ENCODE measurements around the gene AVPI1. TPM values are rescaled to one million over a fixed set of nuclear protein-coding genes. Genes with fewer than 3 reads are reported as not detected.

Gene AVPI1
- total RNA-seq, 1 experiment from 2014 or later, result 6.5 TPM

DNA sequence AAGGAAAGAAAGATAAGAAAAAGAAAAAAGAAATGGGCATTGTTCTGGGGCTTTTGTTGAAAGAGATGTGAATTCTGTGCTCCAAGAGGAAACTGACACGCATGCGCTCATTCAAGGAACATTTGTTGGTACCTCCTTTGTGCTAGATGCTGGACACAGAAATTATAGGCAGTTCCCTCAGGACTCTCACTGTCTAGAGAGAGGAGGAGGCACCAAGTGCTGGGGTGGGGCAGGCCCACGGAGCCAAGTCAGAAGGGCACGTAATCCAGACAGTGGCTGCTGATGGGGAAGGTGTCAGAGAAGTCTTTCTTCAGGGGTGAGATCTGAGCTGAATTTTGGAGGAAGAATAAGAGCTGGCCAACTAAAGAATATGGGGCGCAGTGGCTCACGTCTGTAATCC, 47.0 kb upstream of the AVPI1 start:
- H3K4ac ChIP-seq (ENCODE audit: low read depth, low read length), result no peak overlapping the region
- TF ChIP-seq, protein P1, sequence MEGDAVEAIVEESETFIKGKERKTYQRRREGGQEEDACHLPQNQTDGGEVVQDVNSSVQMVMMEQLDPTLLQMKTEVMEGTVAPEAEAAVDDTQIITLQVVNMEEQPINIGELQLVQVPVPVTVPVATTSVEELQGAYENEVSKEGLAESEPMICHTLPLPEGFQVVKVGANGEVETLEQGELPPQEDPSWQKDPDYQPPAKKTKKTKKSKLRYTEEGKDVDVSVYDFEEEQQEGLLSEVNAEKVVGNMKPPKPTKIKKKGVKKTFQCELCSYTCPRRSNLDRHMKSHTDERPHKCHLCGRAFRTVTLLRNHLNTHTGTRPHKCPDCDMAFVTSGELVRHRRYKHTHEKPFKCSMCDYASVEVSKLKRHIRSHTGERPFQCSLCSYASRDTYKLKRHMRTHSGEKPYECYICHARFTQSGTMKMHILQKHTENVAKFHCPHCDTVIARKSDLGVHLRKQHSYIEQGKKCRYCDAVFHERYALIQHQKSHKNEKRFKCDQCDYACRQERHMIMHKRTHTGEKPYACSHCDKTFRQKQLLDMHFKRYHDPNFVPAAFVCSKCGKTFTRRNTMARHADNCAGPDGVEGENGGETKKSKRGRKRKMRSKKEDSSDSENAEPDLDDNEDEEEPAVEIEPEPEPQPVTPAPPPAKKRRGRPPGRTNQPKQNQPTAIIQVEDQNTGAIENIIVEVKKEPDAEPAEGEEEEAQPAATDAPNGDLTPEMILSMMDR (conservative IDR thresholded peaks at IDR 0.05), result no peak
- H2AK5ac ChIP-seq (ENCODE audit: insufficient read length, low read length), result no peak overlapping the region
- WGBS (ENCODE audit: extremely low coverage, insufficient read length, low lambda C conversion rate), result no CpG with 5 or more reads among the region's 6 CpGs
- no peak overlapping the region for H3K14ac ChIP-seq (ENCODE audit: insufficient read depth, low read length)
- Mint-ChIP-seq H3K27ac (no peak overlapping the region), H3K4me1 (peaks cover 8 to 12% of the 10 kb centered on the region in 2 experiments), H3K36me3 (ENCODE audit: insufficient read depth in 1 of 3, low read depth in 3 of 3) (peaks cover 15 to 20% (median 18%) of the 10 kb centered on the region in 3 experiments), H3K9me3 (peaks cover 15 to 16% of the 10 kb centered on the region in 2 experiments), H3K4me3 (no peak overlapping the region), H3K27me3 (ENCODE audit: low read depth) (peaks cover 33% of the 10 kb centered on the region)
- H4K91ac ChIP-seq (ENCODE audit: insufficient read length, low read depth, low read length), result no peak overlapping the region
- no peak overlapping the region for H3K9ac ChIP-seq (ENCODE audit: extremely low read depth, insufficient read length, low read length)
- DNase-seq, result no peak
- no peak overlapping the region for H3K4me2 ChIP-seq (ENCODE audit: insufficient read depth, insufficient read length, low read length)
- no peak overlapping the region for H2BK15ac ChIP-seq (ENCODE audit: low read depth, low read length)
- no peaks in the 10 kb centered on the region for H4K20me1 ChIP-seq (ENCODE audit: control insufficient read depth, insufficient read depth, insufficient read length)
- no peak overlapping the region for H4K8ac ChIP-seq (replicated peaks; ENCODE audit: insufficient read length, low read depth, low read length)
- no peak overlapping the region for H2BK20ac ChIP-seq (ENCODE audit: low read depth, low read length, poor library complexity, severe bottlenecking)
- no peak overlapping the region for H2AFZ ChIP-seq (ENCODE audit: low read length)
- H2BK5ac ChIP-seq (ENCODE audit: insufficient read length, low read length), result no peak overlapping the region
- peaks cover 4% of the 10 kb centered on the region for H3K9me3 ChIP-seq (ENCODE audit: control insufficient read depth, low read depth, low read length)
- no peak overlapping the region for H3K18ac ChIP-seq (ENCODE audit: insufficient read length, low read depth, low read length)
- H3K79me2 ChIP-seq (ENCODE audit: insufficient read depth, low read length), result peaks cover 5% of the 10 kb centered on the region; the same call in 1 of the 2 replicates
- peaks cover 17% of the 10 kb centered on the region; the same call in 1 of the 2 replicates for H3K27me3 ChIP-seq (ENCODE audit: insufficient read depth, low read length)
- H2BK120ac ChIP-seq (ENCODE audit: low read depth, low read length, poor library complexity, severe bottlenecking), result no peak overlapping the region
- no peak overlapping the region for H2BK12ac ChIP-seq (ENCODE audit: insufficient read length, low read depth, low read length)
- no peak overlapping the region for H3T11ph ChIP-seq (ENCODE audit: low read length)
- H3K79me1 ChIP-seq (ENCODE audit: insufficient read depth, low read depth, low read length, poor library complexity, severe bottlenecking), result peaks cover 7% of the 10 kb centered on the region
- no peak overlapping the region for H3K27ac ChIP-seq (ENCODE audit: insufficient read length, low read depth, low read length)
- H4K5ac ChIP-seq (ENCODE audit: insufficient read length, low read depth, low read length), result no peak overlapping the region
- H3K56ac ChIP-seq (ENCODE audit: insufficient read length, low read depth, low read length), result no peak overlapping the region
- no peaks in the 10 kb centered on the region for H3K4me1 ChIP-seq (ENCODE audit: insufficient read depth, low read length)
- no peak overlapping the region for H3K23ac ChIP-seq (ENCODE audit: insufficient read length, low read depth, low read length)
- H3K23me2 ChIP-seq (ENCODE audit: insufficient read length, low read depth, low read length, poor library complexity, severe bottlenecking), result peaks cover 7% of the 10 kb centered on the region

Measured in H9 (cell line).